HL-60 (cell line): ENCODE measurements around the gene D2HGDH.

Experiments used
- DNase-seq, 2 experiments: peaks; one replicate each; pipeline ENCODE4 v3.0.0-alpha.2; 2010 to 2020; ENCODE audit warnings: low read depth in 1 of 2, low spot score in 1 of 2
- H3K27ac ChIP-seq: fragments of 250-450 bp; sonication (Bioruptor Pico); replicated peaks from 2 replicates; pipeline ENCODE4 v1.5.1; 2020; ENCODE audit warnings: mild to moderate bottlenecking, moderate library complexity
- H3K27me3 ChIP-seq: fragments of 250-450 bp; sonication (Bioruptor Pico); 2 replicates; pipeline ENCODE4 v1.5.1; 2021; ENCODE audit warnings: mild to moderate bottlenecking, moderate library complexity; ENCODE audit not compliant: insufficient read depth, poor library complexity, severe bottlenecking
- H3K4me3 ChIP-seq: replicated peaks from 2 replicates; pipeline ENCODE4 v1.5.1; 2011; ENCODE audit warnings: mild to moderate bottlenecking, control low read depth, low read length; ENCODE audit not compliant: insufficient read depth
- CTCF ChIP-seq: IDR thresholded peaks from one replicate; pipeline ENCODE4 v1.5.1; 2011; ENCODE audit warnings: low read length, control low read depth, inconsistent platforms; ENCODE audit not compliant: insufficient read depth
- GABPA ChIP-seq: IDR thresholded peaks from 2 replicates; pipeline ENCODE4 v1.6.1; 2012; ENCODE audit warnings: low read depth
- POLR2AphosphoS5 ChIP-seq: IDR thresholded peaks from 2 replicates; pipeline ENCODE4 v1.6.1; 2012; ENCODE audit warnings: low read depth
- SPI1 ChIP-seq: IDR thresholded peaks from 2 replicates; pipeline ENCODE4 v1.6.1; 2012; ENCODE audit warnings: low read depth, mild to moderate bottlenecking, borderline replicate concordance
- TF ChIP-seq, protein P1 (sequence below): IDR thresholded peaks from 2 replicates; pipeline ENCODE4 v1.6.1; 2012; ENCODE audit warnings: low read depth; ENCODE audit not compliant: insufficient replicate concordance

The D2HGDH gene

GRCh38 chr2:241753493-241753892 lies 19.1 kb downstream of the D2HGDH start:
- no peaks in the 10 kb centered on the region for H3K27me3 ChIP-seq
- H3K4me3 ChIP-seq: no peak overlapping the region
- H3K27ac ChIP-seq: no peak overlapping the region
- no peak for DNase-seq
- TF ChIP-seq SPI1 (no peak), POLR2AphosphoS5 (no peak), GABPA (no peak), CTCF (no peak)
- TF ChIP-seq, protein P1, sequence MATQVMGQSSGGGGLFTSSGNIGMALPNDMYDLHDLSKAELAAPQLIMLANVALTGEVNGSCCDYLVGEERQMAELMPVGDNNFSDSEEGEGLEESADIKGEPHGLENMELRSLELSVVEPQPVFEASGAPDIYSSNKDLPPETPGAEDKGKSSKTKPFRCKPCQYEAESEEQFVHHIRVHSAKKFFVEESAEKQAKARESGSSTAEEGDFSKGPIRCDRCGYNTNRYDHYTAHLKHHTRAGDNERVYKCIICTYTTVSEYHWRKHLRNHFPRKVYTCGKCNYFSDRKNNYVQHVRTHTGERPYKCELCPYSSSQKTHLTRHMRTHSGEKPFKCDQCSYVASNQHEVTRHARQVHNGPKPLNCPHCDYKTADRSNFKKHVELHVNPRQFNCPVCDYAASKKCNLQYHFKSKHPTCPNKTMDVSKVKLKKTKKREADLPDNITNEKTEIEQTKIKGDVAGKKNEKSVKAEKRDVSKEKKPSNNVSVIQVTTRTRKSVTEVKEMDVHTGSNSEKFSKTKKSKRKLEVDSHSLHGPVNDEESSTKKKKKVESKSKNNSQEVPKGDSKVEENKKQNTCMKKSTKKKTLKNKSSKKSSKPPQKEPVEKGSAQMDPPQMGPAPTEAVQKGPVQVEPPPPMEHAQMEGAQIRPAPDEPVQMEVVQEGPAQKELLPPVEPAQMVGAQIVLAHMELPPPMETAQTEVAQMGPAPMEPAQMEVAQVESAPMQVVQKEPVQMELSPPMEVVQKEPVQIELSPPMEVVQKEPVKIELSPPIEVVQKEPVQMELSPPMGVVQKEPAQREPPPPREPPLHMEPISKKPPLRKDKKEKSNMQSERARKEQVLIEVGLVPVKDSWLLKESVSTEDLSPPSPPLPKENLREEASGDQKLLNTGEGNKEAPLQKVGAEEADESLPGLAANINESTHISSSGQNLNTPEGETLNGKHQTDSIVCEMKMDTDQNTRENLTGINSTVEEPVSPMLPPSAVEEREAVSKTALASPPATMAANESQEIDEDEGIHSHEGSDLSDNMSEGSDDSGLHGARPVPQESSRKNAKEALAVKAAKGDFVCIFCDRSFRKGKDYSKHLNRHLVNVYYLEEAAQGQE: no peak

- DNase-seq: no peak
- Histone ChIP-seq H3K4me3 (no peak overlapping the region), H3K27me3 (no peaks in the 10 kb centered on the region), H3K27ac (no peak overlapping the region)
- TF ChIP-seq, protein P1: no peak
- TF ChIP-seq CTCF: no peak
- no peak for TF ChIP-seq SPI1
- TF ChIP-seq POLR2AphosphoS5: no peak
- no peak for TF ChIP-seq GABPA
Observed at GRCh38 chr2:241754042-241754441, 19.6 kb downstream of the D2HGDH start.

- Histone ChIP-seq H3K4me3 (no peak overlapping the region), H3K27ac (no peak overlapping the region), H3K27me3 (no peaks in the 10 kb centered on the region)
- TF ChIP-seq SPI1: no peak
- no peak for TF ChIP-seq GABPA
- TF ChIP-seq, protein P1: no peak
- no peak for TF ChIP-seq CTCF
- no peak for DNase-seq
Observed at GRCh38 chr2:241755166-241755565, 20.7 kb downstream of the D2HGDH start.
